Endothelial cell (in vitro differentiated cells): ENCODE measurements around the gene AP2A2. TPM values are rescaled to one million over a fixed set of nuclear protein-coding genes. Genes with fewer than 3 reads are reported as not detected.

Experiments
- DNase-seq: peaks from one replicate; pipeline ENCODE4 v3.0.0; 2021; ENCODE audit warnings: low spot score
- H3K27ac Mint-ChIP-seq: one replicate; pipeline ENCODE4 v1.8.0; 2021; ENCODE audit warnings: mixed read lengths, inconsistent platforms; ENCODE audit not compliant: unreplicated experiment
- H3K27me3 Mint-ChIP-seq: one replicate; pipeline ENCODE4 v1.8.0; 2021; ENCODE audit warnings: mild to moderate bottlenecking, moderate library complexity, mixed read lengths, inconsistent platforms; ENCODE audit not compliant: unreplicated experiment
- H3K36me3 Mint-ChIP-seq: one replicate; pipeline ENCODE4 v1.8.0; 2021; ENCODE audit warnings: mild to moderate bottlenecking, low read depth, mixed read lengths, inconsistent platforms; ENCODE audit not compliant: unreplicated experiment
- H3K4me1 Mint-ChIP-seq: one replicate; pipeline ENCODE4 v1.8.0; 2021; ENCODE audit warnings: mild to moderate bottlenecking, mixed read lengths, inconsistent platforms; ENCODE audit not compliant: unreplicated experiment
- H3K4me3 Mint-ChIP-seq: one replicate; pipeline ENCODE4 v1.8.0; 2021; ENCODE audit warnings: mild to moderate bottlenecking, mixed read lengths, inconsistent platforms; ENCODE audit not compliant: unreplicated experiment
- H3K9me3 Mint-ChIP-seq: one replicate; pipeline ENCODE4 v1.8.0; 2021; ENCODE audit warnings: mixed read lengths, inconsistent platforms; ENCODE audit not compliant: unreplicated experiment
- CTCF ChIP-seq: fragments of 200-600 bp; sonication (generic); IDR thresholded peaks from one replicate; pipeline ENCODE4 v1.5.0; 2021; ENCODE audit warnings: antibody characterized with exemption; ENCODE audit not compliant: unreplicated experiment
- total RNA-seq: library from RNA; stranded (reverse); fragmentation: NEBNext Ultra II Directional; extraction: Animal tissue kit (Norgen Biotek cat#: 25700); gene quantifications from one replicate; pipeline ENCODE4 v1.2.1, GENCODE V29; 2021; ENCODE audit not compliant: unreplicated experiment

Gene AP2A2
- total RNA-seq, 1 donor from 2014 or later, result 287 TPM

DNA sequence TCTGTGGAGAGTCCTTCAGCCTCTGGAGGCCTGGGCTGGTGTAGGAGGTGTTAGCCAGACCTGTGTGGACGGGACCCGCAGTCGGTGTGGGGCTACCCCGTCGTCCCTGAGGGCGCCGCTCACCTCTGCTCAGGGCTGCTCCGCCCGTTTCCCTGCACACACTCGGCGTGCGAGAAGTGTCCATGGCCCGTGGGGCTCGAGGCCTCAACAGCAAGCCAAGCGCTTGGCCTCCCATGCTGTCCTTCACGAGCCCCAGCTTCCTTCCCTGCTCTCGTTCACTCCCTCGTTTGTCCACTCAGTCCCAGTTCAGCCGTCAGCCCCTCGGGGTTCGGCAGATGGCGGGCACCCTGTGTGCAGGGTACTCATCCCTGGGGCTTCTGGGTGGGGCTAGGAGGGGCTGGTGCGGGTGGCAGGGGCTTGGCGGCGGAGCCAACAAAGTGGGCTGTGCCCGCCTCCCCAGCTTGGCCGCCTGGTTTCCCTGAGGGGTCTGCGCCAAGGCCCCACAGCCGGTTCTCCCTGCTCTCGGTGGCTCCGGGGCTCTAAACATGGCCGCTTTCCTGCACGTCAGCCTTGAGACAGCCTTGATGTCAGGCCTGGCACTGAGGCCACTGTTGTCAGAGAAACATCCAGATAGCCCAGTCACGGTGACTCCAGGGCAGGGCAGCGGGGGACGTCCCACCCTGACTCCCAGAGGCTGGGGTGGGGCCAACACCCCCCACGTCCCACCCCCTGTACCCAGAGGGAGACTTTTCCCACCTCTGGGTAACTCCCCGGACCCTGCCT is 107.5 kb downstream of the AP2A2 start:
- no peak overlapping the region for H3K27ac Mint-ChIP-seq

GRCh38 chr11:1034001-1034400 is 108.3 kb downstream of the AP2A2 start:
- no peak overlapping the region for H3K27ac Mint-ChIP-seq
- H3K9me3 Mint-ChIP-seq, result no peaks in the 10 kb centered on the region
- H3K27me3 Mint-ChIP-seq, result peaks cover 31% of the 10 kb centered on the region
- peaks cover 8% of the 10 kb centered on the region for H3K4me1 Mint-ChIP-seq
- TF ChIP-seq CTCF, result no peak
- no peak overlapping the region for H3K4me3 Mint-ChIP-seq
- no peak for DNase-seq
- peaks cover 7% of the 10 kb centered on the region for H3K36me3 Mint-ChIP-seq

More for the DNA sequence above, 107.5 kb downstream of the AP2A2 start:
- H3K9me3 Mint-ChIP-seq, result no peaks in the 10 kb centered on the region
- DNase-seq, result no peak
- H3K27me3 Mint-ChIP-seq, result peaks cover 33% of the 10 kb centered on the region
- TF ChIP-seq CTCF, result no peak
- peaks cover 6% of the 10 kb centered on the region for H3K4me1 Mint-ChIP-seq
- H3K36me3 Mint-ChIP-seq, result peaks cover 13% of the 10 kb centered on the region
- no peak overlapping the region for H3K4me3 Mint-ChIP-seq

- peaks cover 32% of the 10 kb centered on the region for H3K27me3 Mint-ChIP-seq
- DNase-seq, result no peak
- no peaks in the 10 kb centered on the region for H3K9me3 Mint-ChIP-seq
- H3K4me1 Mint-ChIP-seq, result peaks cover 9% of the 10 kb centered on the region
- H3K4me3 Mint-ChIP-seq, result no peak overlapping the region
- H3K27ac Mint-ChIP-seq, result no peak overlapping the region
- TF ChIP-seq CTCF, result no peak
- H3K36me3 Mint-ChIP-seq, result peaks cover 7% of the 10 kb centered on the region
Measured at GRCh38 chr11:1034456-1035295, 109.0 kb downstream of the AP2A2 start.

DNA sequence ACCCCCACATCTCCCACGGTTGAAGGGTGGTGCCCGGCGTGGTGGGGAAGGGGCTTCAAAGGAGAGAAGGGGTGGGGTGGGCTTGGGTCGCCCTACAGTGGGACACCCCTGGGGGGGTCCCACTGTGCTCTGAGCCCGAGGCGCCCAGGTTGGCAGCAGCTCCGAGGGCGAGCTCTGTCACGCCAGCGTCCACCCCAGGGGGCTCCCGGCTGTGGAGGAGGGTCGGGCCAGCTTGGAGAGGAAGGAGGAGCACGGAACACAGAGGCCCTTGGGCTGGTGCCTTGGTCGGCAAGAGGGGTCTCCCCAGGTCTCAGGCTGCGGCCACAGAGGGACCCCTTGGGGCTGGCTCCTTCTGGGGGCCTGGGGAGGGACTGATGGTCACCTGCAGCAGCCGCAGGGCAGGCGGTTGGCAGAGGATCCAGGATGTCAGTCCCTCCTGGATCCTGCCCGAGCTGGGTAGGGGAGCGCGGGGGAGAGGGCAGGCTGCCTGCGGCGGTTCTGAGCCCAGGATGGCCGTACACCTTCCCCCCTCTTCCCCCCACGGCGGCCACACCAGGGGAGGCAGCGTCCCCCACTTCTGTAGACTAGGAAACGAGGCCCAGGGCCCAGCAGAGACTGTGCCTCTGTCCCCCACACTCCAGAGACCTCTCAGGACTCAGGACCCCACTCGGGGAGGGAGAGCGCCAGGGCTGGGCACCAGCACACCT is 110.1 kb downstream of the AP2A2 start:
- H3K9me3 Mint-ChIP-seq, result no peaks in the 10 kb centered on the region
- H3K27ac Mint-ChIP-seq, result no peak overlapping the region
- TF ChIP-seq CTCF, result no peak
- H3K4me3 Mint-ChIP-seq, result no peak overlapping the region
- no peak for DNase-seq
- peaks cover 7% of the 10 kb centered on the region for H3K36me3 Mint-ChIP-seq
- peaks cover 33% of the 10 kb centered on the region for H3K27me3 Mint-ChIP-seq
- H3K4me1 Mint-ChIP-seq, result peaks cover 9% of the 10 kb centered on the region
